Omental fat pad (tissue), 4 donors: Measurements from ENCODE around the gene AFF2. TPM values are rescaled to one million over a fixed set of nuclear protein-coding genes. Genes with fewer than 3 reads are reported as not detected.

Experiments
- ATAC-seq: fragments of 150-250 bp; one replicate; pipeline ENCODE4 v1.9.1; 2016; ENCODE audit warnings: mild to moderate bottlenecking, moderate library complexity; ENCODE audit not compliant: low FRiP score
- DNase-seq: peaks from one replicate; pipeline ENCODE4 v3.0.0-alpha.2; 2019; ENCODE audit warnings: low spot score
- total RNA-seq, 4 donors: library from RNA; depleted of rRNA; stranded (reverse); fragments of >200 nt; gene quantifications; one replicate each; pipeline ENCODE4 v1.1.0, GENCODE V29; 2016
- TF ChIP-seq, protein P1 (sequence below), 3 donors: fragments of 450-650 bp; IDR thresholded peaks; one replicate each; pipeline ENCODE4 v1.5.1; 2016 to 2017; ENCODE audit warnings: antibody characterized with exemption in 3 of 3, mild to moderate bottlenecking in 3 of 3, moderate library complexity in 2 of 3

Gene AFF2
- total RNA-seq, 4 donors from 2014 or later, result 5.7 to 16.7 (median 12.3) TPM

DNA sequence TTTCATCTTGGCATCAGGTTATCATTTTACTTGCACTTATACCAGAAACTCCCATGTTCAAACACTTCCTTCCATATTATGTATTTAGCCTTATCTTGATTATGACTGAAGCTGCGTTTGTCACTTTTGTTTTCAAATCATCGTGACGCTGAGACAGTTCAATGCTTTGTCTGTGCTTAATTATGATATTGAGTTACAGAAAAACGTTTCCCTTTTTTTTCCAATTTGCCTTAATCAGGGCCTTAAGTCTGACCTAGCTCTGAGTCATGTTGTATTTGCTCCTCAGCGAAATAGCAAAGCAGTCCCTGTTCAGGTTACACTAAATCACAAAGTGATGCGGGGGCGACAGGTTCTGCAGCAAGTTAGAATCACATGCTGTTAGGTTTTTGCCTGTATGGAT, 254.7 kb downstream of the AFF2 start:
- ATAC-seq, result no peak
- DNase-seq, result no peak
- TF ChIP-seq, protein P1, sequence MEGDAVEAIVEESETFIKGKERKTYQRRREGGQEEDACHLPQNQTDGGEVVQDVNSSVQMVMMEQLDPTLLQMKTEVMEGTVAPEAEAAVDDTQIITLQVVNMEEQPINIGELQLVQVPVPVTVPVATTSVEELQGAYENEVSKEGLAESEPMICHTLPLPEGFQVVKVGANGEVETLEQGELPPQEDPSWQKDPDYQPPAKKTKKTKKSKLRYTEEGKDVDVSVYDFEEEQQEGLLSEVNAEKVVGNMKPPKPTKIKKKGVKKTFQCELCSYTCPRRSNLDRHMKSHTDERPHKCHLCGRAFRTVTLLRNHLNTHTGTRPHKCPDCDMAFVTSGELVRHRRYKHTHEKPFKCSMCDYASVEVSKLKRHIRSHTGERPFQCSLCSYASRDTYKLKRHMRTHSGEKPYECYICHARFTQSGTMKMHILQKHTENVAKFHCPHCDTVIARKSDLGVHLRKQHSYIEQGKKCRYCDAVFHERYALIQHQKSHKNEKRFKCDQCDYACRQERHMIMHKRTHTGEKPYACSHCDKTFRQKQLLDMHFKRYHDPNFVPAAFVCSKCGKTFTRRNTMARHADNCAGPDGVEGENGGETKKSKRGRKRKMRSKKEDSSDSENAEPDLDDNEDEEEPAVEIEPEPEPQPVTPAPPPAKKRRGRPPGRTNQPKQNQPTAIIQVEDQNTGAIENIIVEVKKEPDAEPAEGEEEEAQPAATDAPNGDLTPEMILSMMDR (IDR thresholded peaks at IDR 0.05), result no peak

DNA sequence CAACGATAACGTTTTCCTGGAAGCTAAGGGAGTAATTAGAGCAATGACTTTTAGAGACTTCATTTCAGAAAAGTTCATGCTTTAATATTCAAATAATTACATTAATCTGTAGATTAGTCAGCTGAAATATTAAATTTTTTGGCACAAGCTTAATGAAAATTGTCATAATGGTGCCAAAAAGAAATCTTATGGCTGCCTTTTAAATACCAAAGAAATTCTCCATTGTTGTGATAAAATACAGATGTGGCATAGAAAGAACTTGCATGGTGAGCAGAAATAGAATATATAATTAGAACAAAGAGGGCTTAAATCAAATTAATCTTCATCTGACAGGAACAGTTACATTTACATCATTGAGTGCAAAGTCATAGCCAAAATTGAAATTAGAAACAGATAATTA, 263.5 kb downstream of the AFF2 start:
- DNase-seq, result no peak
- TF ChIP-seq, protein P1 (IDR thresholded peaks at IDR 0.05), result no peak

DNA sequence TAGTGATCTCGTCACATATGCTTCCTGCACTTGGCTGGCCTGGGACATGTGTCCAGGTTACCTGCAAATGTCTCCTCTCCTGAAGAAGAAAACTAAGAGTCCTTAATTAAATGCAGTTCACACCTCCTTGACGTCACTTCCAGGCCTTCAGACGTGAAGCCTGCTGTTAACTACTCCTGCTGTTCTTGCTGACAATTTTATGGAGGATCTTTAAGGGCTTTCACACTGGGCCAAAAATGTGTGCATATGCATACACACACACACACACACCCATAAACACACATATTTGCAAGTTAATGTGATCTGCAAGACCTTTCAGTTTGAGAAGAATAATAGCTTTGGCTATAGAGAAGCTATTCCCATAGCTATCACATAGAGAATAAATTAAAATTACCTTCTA, 267.9 kb downstream of the AFF2 start:
- TF ChIP-seq, protein P1 (IDR thresholded peaks at IDR 0.05), result no peak
- ATAC-seq (no peak), DNase-seq (no peak)

More for the DNA sequence above, 263.5 kb downstream of the AFF2 start:
- no peak for ATAC-seq

DNA sequence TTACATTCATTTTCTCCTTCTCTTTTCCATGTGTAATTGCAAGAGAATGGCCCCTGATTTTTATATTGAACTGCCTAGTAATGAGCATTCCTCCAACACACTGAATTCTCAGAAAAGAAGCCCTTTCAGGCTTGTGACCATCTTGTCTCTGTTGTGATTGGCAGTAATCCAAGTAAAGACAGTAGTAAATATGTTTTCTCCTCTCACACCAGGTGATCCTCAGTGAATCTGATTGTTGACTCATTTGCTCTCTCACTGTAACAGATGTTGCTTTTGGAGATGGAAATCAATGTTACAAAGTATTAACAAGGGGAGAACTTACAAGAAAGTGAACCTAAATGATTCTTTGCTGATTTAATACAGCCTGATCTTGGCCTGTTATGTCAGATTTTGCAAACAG, 271.0 kb downstream of the AFF2 start:
- TF ChIP-seq, protein P1 (IDR thresholded peaks at IDR 0.05), result no peak
- ATAC-seq, result no peak
- DNase-seq, result no peak

DNA sequence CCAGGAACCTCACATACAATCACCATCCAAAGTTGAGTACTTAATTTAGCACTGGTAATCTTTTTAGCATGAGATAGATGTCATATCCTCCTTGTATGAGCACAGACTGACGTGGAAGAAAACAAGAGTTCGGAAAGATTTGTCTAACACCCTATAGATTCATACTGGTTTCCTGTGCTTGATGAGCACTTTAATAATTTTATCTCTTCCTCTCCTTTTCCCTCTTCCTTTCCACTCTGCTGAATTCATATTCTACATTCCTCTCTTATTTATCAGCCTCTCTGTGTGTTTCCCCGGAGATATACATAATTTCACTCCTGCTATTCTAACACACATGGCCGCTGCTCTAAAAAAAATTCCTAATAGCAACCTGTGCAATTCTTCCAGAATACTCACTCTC, 273.9 kb downstream of the AFF2 start:
- TF ChIP-seq, protein P1 (IDR thresholded peaks at IDR 0.05), result no peak
- DNase-seq (no peak), ATAC-seq (no peak)

DNA sequence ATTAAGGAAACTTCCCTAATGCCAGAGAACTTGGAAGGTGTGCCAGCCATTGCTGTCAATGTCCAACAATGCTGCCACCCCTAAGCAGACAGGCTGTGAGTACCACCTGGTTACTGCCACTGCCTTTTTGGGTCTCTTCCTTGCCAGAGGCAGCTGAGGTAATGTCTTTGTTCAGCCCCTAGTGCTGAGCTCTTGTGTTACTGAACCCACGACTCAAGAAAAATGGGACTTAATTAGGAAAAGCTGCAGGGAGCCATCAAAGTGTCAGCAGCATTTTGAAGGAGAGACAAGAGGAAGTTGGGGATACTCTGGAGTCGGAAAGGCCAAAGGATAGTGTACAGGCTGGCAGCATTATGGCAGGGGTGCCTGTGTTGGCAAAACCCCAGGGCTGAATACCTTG, 283.7 kb downstream of the AFF2 start:
- TF ChIP-seq, protein P1 (IDR thresholded peaks at IDR 0.05), result no peak
- ATAC-seq, result no peak
- DNase-seq, result no peak

DNA sequence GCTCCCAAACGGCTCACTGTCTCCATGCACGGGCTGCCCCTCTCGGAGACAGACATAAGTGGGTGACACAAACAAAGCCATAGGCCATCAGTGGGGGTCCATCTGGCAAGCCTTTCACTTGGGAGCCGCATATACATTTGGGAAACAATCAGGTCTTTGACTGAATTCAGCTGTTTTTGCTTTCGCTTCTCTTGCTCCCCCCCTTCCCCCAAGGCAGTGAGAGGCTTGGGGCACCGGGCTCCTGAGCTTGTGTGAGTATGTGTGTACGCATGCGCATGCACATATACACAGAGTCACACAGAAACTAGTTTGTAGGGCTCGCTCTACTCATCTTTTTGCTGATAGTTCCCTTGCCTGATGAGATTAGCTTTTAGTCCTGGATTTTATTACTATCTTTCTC, 284.4 kb downstream of the AFF2 start:
- DNase-seq (no peak), ATAC-seq (no peak)
- TF ChIP-seq, protein P1 (IDR thresholded peaks at IDR 0.05), result no peak
